ENCODE data around the gene VAPA. TPM values are rescaled to one million over a fixed set of nuclear protein-coding genes. Genes with fewer than 3 reads are reported as not detected.

VAPA gene
- total and polyA plus RNA-seq, 9 of the 15 experiments (the other 6 are each of a cell fraction or from before 2014, with no cell fraction given): 219 to 902 (median 526) TPM

DNA sequence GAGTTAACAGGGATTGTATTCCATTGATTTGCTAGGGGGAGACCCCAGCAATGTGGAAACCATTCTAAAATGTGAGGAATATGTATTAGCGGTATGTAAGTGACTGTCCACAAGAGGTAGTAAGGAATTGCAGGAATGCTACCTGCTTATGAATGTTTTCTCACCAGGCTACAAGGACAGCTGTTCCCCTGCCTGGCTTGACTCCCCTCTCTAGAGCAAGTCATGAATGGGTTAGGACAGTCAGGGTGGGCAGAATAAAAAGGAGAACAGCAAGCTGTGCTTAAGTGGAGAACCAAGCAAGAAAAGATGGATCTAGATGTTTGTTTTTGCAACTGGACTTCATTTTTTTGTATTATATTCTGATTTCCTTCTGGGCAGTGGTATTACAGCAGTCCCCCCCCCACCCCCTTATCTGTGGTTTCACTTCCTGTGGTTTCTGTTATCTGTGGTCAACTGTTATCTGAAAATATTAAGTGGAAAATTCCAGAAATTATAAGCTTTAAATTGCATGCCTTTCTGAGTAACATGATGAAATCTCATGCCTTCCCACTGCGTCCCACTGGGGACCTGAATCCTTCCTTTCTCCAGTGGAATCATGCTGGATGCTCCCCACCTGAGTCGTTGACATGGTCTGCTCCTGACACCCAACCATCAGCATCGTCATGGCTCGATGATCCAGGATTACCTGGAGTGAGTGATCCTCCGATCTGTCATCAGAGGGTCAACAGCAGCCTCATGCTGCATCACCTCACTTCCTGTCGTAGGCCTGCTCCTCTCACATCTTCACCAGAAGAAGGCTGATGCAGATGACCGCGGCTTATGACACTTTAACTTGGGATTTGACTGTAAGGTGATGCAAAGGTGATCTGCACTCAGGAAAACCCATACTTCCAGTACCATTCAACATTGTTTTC lies 52.2 kb downstream of the VAPA start:
- ChIA-PET POLR2A (interaction anchor here (0.6 to 1.3 kb wide), 3 partner anchors 15 to 28 kb away, joined by 3 to 4 read pairs (median 4); no protein-coding TSS in a partner anchor), CTCF (ENCODE audit: low intra/inter-chr PET ratio) (interaction anchor here (0.5 kb wide), 1 partner anchor 735 kb away, joined by 5 read pairs; no protein-coding TSS in a partner anchor)
- Histone ChIP-seq H3K9me3 (replicated peaks; ENCODE audit: control insufficient read depth, insufficient read depth, low read depth, low read length) (no peaks in the 10 kb centered on the region), H2AFZ (ENCODE audit: low read depth, low read length) (no peak overlapping the region), H3K36me3 (ENCODE audit: control insufficient read depth, insufficient read depth, low read length) (no peaks in the 10 kb centered on the region), H3K27ac (ENCODE audit: extremely low read depth, low read depth, low read length) (no peak overlapping the region; the same call in 2 of the 3 replicates), H3K4me1 (replicated peaks in 1 of 2; ENCODE audit: control insufficient read depth in 2 of 2, insufficient read depth in 2 of 2, low read length in 2 of 2) (peaks cover 8 to 12% of the 10 kb centered on the region in 2 experiments), H3K9me1 (ENCODE audit: control insufficient read depth, insufficient read depth, low read length) (no peaks in the 10 kb centered on the region), H3K4me2 (ENCODE audit: insufficient read depth, low read length) (no peak overlapping the region), H3K27me3 (ENCODE audit: control insufficient read depth in 2 of 2, insufficient read depth in 2 of 2, low read length in 2 of 2) (no peaks in the 10 kb centered on the region), H3K9ac (ENCODE audit: insufficient read depth in 1 of 2, low read depth in 2 of 2, low read length in 2 of 2) (no peak overlapping the region; a peak in 1 of 4 replicates), H3K4me3 (no peak overlapping the region), H3K79me2 (ENCODE audit: control insufficient read depth, insufficient read depth, low read length) (no peaks in the 10 kb centered on the region), H4K20me1 (replicated peaks; ENCODE audit: control insufficient read depth, insufficient read depth, low read length) (no peaks in the 10 kb centered on the region)
- in situ Hi-C loops (cut with MboI): no loop called here
- ATAC-seq (peak; percentile 31), FAIRE-seq (no peak), DNase-seq (ENCODE audit: extremely low read depth in 1 of 4, low spot score in 3 of 4) (no peak)
- BruUV-seq (replicated peaks): no TSS peak
- WGBS (ENCODE audit: insufficient coverage, low coverage, missing lambda C conversion rate): 46% methylated on average over 9 of the region's 9 CpGs
- intact Hi-C loops (cut with micrococcal nuclease): loop anchor here (5.0 kb wide), 1 partner anchor 284 kb away; no protein-coding TSS in a partner anchor
- TF ChIP-seq, protein P1, sequence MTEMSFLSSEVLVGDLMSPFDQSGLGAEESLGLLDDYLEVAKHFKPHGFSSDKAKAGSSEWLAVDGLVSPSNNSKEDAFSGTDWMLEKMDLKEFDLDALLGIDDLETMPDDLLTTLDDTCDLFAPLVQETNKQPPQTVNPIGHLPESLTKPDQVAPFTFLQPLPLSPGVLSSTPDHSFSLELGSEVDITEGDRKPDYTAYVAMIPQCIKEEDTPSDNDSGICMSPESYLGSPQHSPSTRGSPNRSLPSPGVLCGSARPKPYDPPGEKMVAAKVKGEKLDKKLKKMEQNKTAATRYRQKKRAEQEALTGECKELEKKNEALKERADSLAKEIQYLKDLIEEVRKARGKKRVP (CRISPR knock-in tag; IDR thresholded peaks at IDR 0.05): peak; percentile 78; the same call in 1 of the 2 replicates
- 0 out of 4 replicates have a peak, but pooled peaks have one; percentile 6 to 7 for TF ChIP-seq KDM1A (IDR thresholded peaks at IDR 0.05)
- no peak for TF ChIP-seq CEBPG (CRISPR knock-in tag; IDR thresholded peaks at IDR 0.05)
- peak; percentile 29 to 81; a peak in 3 of 4 replicates for TF ChIP-seq CEBPG (tag; conservative IDR thresholded peaks at IDR 0.05 in 1 of 2, IDR thresholded peaks at IDR 0.05 in 1 of 2)
- TF ChIP-seq ETV1 (tag; conservative IDR thresholded peaks at IDR 0.05; ENCODE audit: low read depth): peak; percentile 63
- TF ChIP-seq ZBTB17 (CRISPR knock-in tag; IDR thresholded peaks at IDR 0.05): no peak
- TF ChIP-seq PRDM10 (IDR thresholded peaks at IDR 0.05; ENCODE audit: partially characterized antibody): peak; percentile 20
- no peak for TF ChIP-seq TFAM (CRISPR knock-in tag; conservative IDR thresholded peaks at IDR 0.05)
- no peak for TF ChIP-seq KDM4B (IDR thresholded peaks at IDR 0.05; ENCODE audit: borderline replicate concordance in 2 of 2, low read depth in 1 of 2)
- TF ChIP-seq CHD2 (IDR thresholded peaks at IDR 0.05; ENCODE audit: low read depth, low read length): no peak
- TF ChIP-seq RBFOX2 (IDR thresholded peaks at IDR 0.05; ENCODE audit: low read depth, low read length): no peak
- no peak for TF ChIP-seq STAT5A (IDR thresholded peaks at IDR 0.05; ENCODE audit: borderline replicate concordance, low read length)
- no peak for TF ChIP-seq ZKSCAN3 (CRISPR knock-in tag; IDR thresholded peaks at IDR 0.05)
- peak; percentile 43; the same call in 1 of the 2 replicates for TF ChIP-seq EP300 (IDR thresholded peaks at IDR 0.05; ENCODE audit: low read length)
- TF ChIP-seq TOE1 (IDR thresholded peaks at IDR 0.05; ENCODE audit: borderline replicate concordance): no peak
- TF ChIP-seq TOE1 (CRISPR knock-in tag; IDR thresholded peaks at IDR 0.05; ENCODE audit: borderline replicate concordance, low read depth): no peak
- TF ChIP-seq FOXK1 (CRISPR knock-in tag; IDR thresholded peaks at IDR 0.05; ENCODE audit: borderline replicate concordance): no peak
- no peak for TF ChIP-seq HDGF (IDR thresholded peaks at IDR 0.05)
